HCT116 (cell line): ENCODE results near the gene XPC. TPM values are rescaled to one million over a fixed set of nuclear protein-coding genes. Genes with fewer than 3 reads are reported as not detected.

Experiments used
- ATAC-seq: fragments of 200-7000 bp; cut with Tn5 transposase; 2 replicates; pipeline ENCODE4 v1.9.1; 2020; ENCODE audit warnings: mild to moderate bottlenecking, moderate library complexity
- BruUV-seq: library from RNA; stranded (reverse); fragments of 400-500 nt; replicated peaks from 2 replicates; lab custom pipeline; 2021; lab: Mats Ljungman, UMichigan
- CTCF ChIA-PET: fragments of 300-600 bp; sonication (Branson Sonifier 250); formaldehyde crosslinking; loops from one replicate; lab custom pipeline; 2021; ENCODE audit warnings: antibody characterized with exemption; lab: Charles Lee
- POLR2A ChIA-PET: fragments of 300-600, 350-600 bp; sonication (Branson Sonifier 250); formaldehyde crosslinking; loops from one replicate; lab custom pipeline; 2021; ENCODE audit warnings: antibody characterized with exemption; lab: Charles Lee
- RAD21 ChIA-PET, 2 experiments: fragments of 300-600 bp; sonication (Branson Sonifier 250); formaldehyde crosslinking; loops; one replicate each; lab custom pipeline; 2023; ENCODE audit warnings: low total read pairs in 2 of 2; ENCODE audit not compliant: uncharacterized antibody in 2 of 2, unreplicated experiment in 2 of 2, low non-redundant PET in 1 of 2; lab: Charles Lee
- DNase-seq: peaks from one replicate; pipeline ENCODE4 v3.0.0-alpha.2; 2010; ENCODE audit warnings: low read depth, low spot score
- H2AFZ ChIP-seq: fragments of 200-600 bp; shearing (Covaris generic), sonication (generic); 2 replicates; pipeline ENCODE4 v1.6.1; 2017; ENCODE audit warnings: low read depth, mixed run types, mixed read lengths, antibody characterized with exemption, low read length; ENCODE audit not compliant: poor library complexity, severe bottlenecking
- H3K27ac ChIP-seq: 2 replicates; pipeline ENCODE4 v1.5.1; 2012; ENCODE audit warnings: low read depth, low read length
- H3K27me3 ChIP-seq: fragments of 200-600 bp; sonication (generic); 2 replicates; pipeline ENCODE4 v1.6.1; 2016; ENCODE audit warnings: mixed run types, low read length, mixed read lengths; ENCODE audit not compliant: insufficient read depth
- H3K36me3 ChIP-seq, 2 experiments: fragments of 200-500 bp in 1 of 2; fragments of 200-600 bp in 1 of 2; sonication (Bioruptor generic) in 1 of 2; sonication (generic) in 1 of 2; 2 replicates each; pipeline versions ENCODE4 v1.5.1 to v1.6.1; 2014 to 2016; ENCODE audit warnings: low read length in 2 of 2, inconsistent platforms in 1 of 2, mixed read lengths in 1 of 2, mixed run types in 1 of 2; ENCODE audit not compliant: insufficient read depth in 2 of 2, control insufficient read depth in 1 of 2
- H3K4me1 ChIP-seq, 2 experiments: fragments of 200-600 bp in 1 of 2; sonication (generic) in 1 of 2; 2 replicates each; pipeline versions ENCODE4 v1.5.1 to v1.6.1; 2012 to 2017; ENCODE audit warnings: low read length in 2 of 2, inconsistent platforms in 1 of 2, mild to moderate bottlenecking in 1 of 2, mixed read lengths in 1 of 2, mixed run types in 1 of 2, moderate library complexity in 1 of 2; ENCODE audit not compliant: insufficient read depth in 2 of 2, control insufficient read depth in 1 of 2
- H3K4me2 ChIP-seq: fragments of 200-600 bp; sonication (generic); 2 replicates; pipeline ENCODE4 v1.6.1; 2017; ENCODE audit warnings: mixed run types, low read length, mixed read lengths
- H3K4me3 ChIP-seq, 2 experiments: fragments of 200-600 bp in 1 of 2; sonication (generic) in 1 of 2; replicated peaks in 1 of 2; 2 replicates each; pipeline ENCODE4 v1.5.1; 2011 to 2016; ENCODE audit warnings: low read length in 2 of 2, control low read depth in 1 of 2, low read depth in 1 of 2, mild to moderate bottlenecking in 1 of 2, mixed read lengths in 1 of 2, mixed run types in 1 of 2
- H3K79me2 ChIP-seq: fragments of 200-600 bp; sonication (generic); 2 replicates; pipeline ENCODE4 v1.6.1; 2017; ENCODE audit warnings: mild to moderate bottlenecking, mixed run types, low read length, moderate library complexity, mixed read lengths; ENCODE audit not compliant: insufficient read depth
- H3K9ac ChIP-seq: fragments of 200-600 bp; sonication (generic); 2 replicates; pipeline ENCODE4 v1.6.1; 2016; ENCODE audit warnings: low read length, mixed read lengths
- H3K9me2 ChIP-seq: fragments of 200-600 bp; sonication (generic), shearing (Covaris generic); 2 replicates; pipeline ENCODE4 v1.6.1; 2017; ENCODE audit warnings: mixed run types, mild to moderate bottlenecking, moderate library complexity; ENCODE audit not compliant: insufficient read depth
- H3K9me3 ChIP-seq, 2 experiments: fragments of 200-500 bp in 1 of 2; fragments of 200-600 bp in 1 of 2; sonication (Bioruptor generic) in 1 of 2; sonication (generic) in 1 of 2; 2 replicates each; pipeline ENCODE4 v1.6.1; 2014 to 2017; ENCODE audit warnings: low read length in 2 of 2, mixed read lengths in 2 of 2, inconsistent platforms in 1 of 2, low read depth in 1 of 2, mild to moderate bottlenecking in 1 of 2, mixed run types in 1 of 2, moderate library complexity in 1 of 2; ENCODE audit not compliant: control insufficient read depth in 1 of 2, insufficient read depth in 1 of 2
- H4K20me1 ChIP-seq: fragments of 200-600 bp; sonication (generic), shearing (Covaris generic); 2 replicates; pipeline ENCODE4 v1.6.1; 2017; ENCODE audit warnings: mixed run types, mild to moderate bottlenecking, moderate library complexity; ENCODE audit not compliant: insufficient read depth
- CBX3 ChIP-seq: IDR thresholded peaks from 2 replicates; pipeline ENCODE4 v1.6.1; 2012; ENCODE audit warnings: low read depth
- CEBPB ChIP-seq: IDR thresholded peaks from 2 replicates; pipeline ENCODE4 v1.6.1; 2012; ENCODE audit warnings: low read depth
- ELF1 ChIP-seq: IDR thresholded peaks from 2 replicates; pipeline ENCODE4 v1.6.1; 2012; ENCODE audit warnings: low read depth, borderline replicate concordance
- EZH2 ChIP-seq: fragments of 200-600 bp; sonication (generic); IDR thresholded peaks from 2 replicates; pipeline ENCODE4 v1.6.1; 2017; ENCODE audit warnings: antibody characterized with exemption, mixed run types
- EZH2phosphoT487 ChIP-seq: fragments of 200-600 bp; IDR thresholded peaks from 2 replicates; pipeline ENCODE4 v1.6.1; 2018; ENCODE audit warnings: antibody characterized with exemption, borderline replicate concordance
- FOSL1 ChIP-seq: IDR thresholded peaks from 2 replicates; pipeline ENCODE4 v1.6.1; 2012; ENCODE audit warnings: low read depth
- JUND ChIP-seq: IDR thresholded peaks from 2 replicates; pipeline ENCODE4 v1.6.1; 2012
- POLR2A ChIP-seq: IDR thresholded peaks from 2 replicates; pipeline ENCODE4 v1.7.0; 2011; ENCODE audit warnings: borderline replicate concordance; ENCODE audit not compliant: insufficient read depth, insufficient read length; ENCODE audit errors: extremely low read depth
- POLR2AphosphoS5 ChIP-seq: IDR thresholded peaks from 2 replicates; pipeline ENCODE4 v1.6.1; 2011; ENCODE audit warnings: mild to moderate bottlenecking, low read depth, low read length, moderate library complexity
- RAD21 ChIP-seq: IDR thresholded peaks from 2 replicates; pipeline ENCODE4 v1.6.1; 2012; ENCODE audit warnings: low read depth, mild to moderate bottlenecking
- SIN3A ChIP-seq: IDR thresholded peaks from 2 replicates; pipeline ENCODE4 v1.6.1; 2012; ENCODE audit warnings: low read depth
- SP1 ChIP-seq: IDR thresholded peaks from 2 replicates; pipeline ENCODE4 v1.6.1; 2012; ENCODE audit warnings: low read depth
- SRF ChIP-seq: IDR thresholded peaks from 2 replicates; pipeline ENCODE4 v1.6.1; 2012; ENCODE audit warnings: low read depth
- TCF7L2 ChIP-seq: IDR thresholded peaks from 2 replicates; pipeline ENCODE4 v1.7.0; 2011; ENCODE audit warnings: borderline replicate concordance, inconsistent platforms; ENCODE audit not compliant: insufficient read depth, insufficient read length; ENCODE audit errors: extremely low read depth
- YY1 ChIP-seq: IDR thresholded peaks from 2 replicates; pipeline ENCODE4 v1.6.1; 2011; ENCODE audit warnings: low read length, low read depth, moderate library complexity, mild to moderate bottlenecking; ENCODE audit not compliant: insufficient replicate concordance; ENCODE audit errors: extremely low read depth
- ZFX ChIP-seq: fragments of 450-650 bp; IDR thresholded peaks from 2 replicates; pipeline ENCODE4 v1.6.1; 2017
- ZNF274 ChIP-seq: fragments of 200-500 bp; sonication (Bioruptor generic); IDR thresholded peaks from 2 replicates; pipeline ENCODE4 v1.6.1; 2014; ENCODE audit warnings: mild to moderate bottlenecking, low read depth, low read length, inconsistent platforms
- intact Hi-C: fragments of 100-400 bp; cut with micrococcal nuclease; formaldehyde crosslinking; loops from 2 replicates; pipeline ENCODE4 v1.10.0; 2022
- total RNA-seq: library from RNA; stranded (reverse); gene quantifications from one replicate; pipeline ENCODE4 v1.2.1, GENCODE V29; 2021; ENCODE audit not compliant: unreplicated experiment
- TF ChIP-seq, protein P1 (sequence below): IDR thresholded peaks from 2 replicates; pipeline ENCODE4 v1.6.1; 2011; ENCODE audit warnings: mild to moderate bottlenecking, low read length, moderate library complexity; ENCODE audit not compliant: insufficient replicate concordance; ENCODE audit errors: extremely low read depth

Gene XPC
- total RNA-seq, 1 experiment from 2014 or later, result 29.5 TPM

- H2AFZ ChIP-seq, result no peak overlapping the region
- no peaks in the 10 kb centered on the region for H3K9me3 ChIP-seq
- POLR2A ChIA-PET, result interaction anchor here (1.1 kb wide), 1 partner anchor 13 kb away, joined by 3 read pairs; the partner anchor contains the start of genes CHCHD4 and TMEM43
- BruUV-seq, result no TSS peak
- no peak overlapping the region for H3K4me2 ChIP-seq
- intact Hi-C loops, result no loop called here
- H3K79me2 ChIP-seq, result no peaks in the 10 kb centered on the region
- H4K20me1 ChIP-seq, result no peaks in the 10 kb centered on the region
- no peak overlapping the region for H3K4me3 ChIP-seq
- no peak overlapping the region for H3K9ac ChIP-seq
- H3K27me3 ChIP-seq, result no peaks in the 10 kb centered on the region
- peaks cover 8 to 20% of the 10 kb centered on the region in 2 experiments for H3K4me1 ChIP-seq
- no peaks in the 10 kb centered on the region for H3K9me2 ChIP-seq
- TF ChIP-seq POLR2AphosphoS5 (no peak), CEBPB (no peak), ELF1 (no peak), YY1 (no peak), RAD21 (no peak), TCF7L2 (no peak), POLR2A (no peak), ZNF274 (no peak), SP1 (no peak), EZH2 (no peak), SIN3A (no peak), SRF (no peak), FOSL1 (no peak), JUND (no peak), CBX3 (no peak), EZH2phosphoT487 (no peak), ZFX (no peak)
- TF ChIP-seq, protein P1, sequence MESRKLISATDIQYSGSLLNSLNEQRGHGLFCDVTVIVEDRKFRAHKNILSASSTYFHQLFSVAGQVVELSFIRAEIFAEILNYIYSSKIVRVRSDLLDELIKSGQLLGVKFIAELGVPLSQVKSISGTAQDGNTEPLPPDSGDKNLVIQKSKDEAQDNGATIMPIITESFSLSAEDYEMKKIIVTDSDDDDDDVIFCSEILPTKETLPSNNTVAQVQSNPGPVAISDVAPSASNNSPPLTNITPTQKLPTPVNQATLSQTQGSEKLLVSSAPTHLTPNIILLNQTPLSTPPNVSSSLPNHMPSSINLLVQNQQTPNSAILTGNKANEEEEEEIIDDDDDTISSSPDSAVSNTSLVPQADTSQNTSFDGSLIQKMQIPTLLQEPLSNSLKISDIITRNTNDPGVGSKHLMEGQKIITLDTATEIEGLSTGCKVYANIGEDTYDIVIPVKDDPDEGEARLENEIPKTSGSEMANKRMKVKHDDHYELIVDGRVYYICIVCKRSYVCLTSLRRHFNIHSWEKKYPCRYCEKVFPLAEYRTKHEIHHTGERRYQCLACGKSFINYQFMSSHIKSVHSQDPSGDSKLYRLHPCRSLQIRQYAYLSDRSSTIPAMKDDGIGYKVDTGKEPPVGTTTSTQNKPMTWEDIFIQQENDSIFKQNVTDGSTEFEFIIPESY, result no peak
- H3K36me3 ChIP-seq, result peaks cover 4 to 28% of the 10 kb centered on the region in 2 experiments; a peak in 1 of 4 replicates
- ATAC-seq (no peak), DNase-seq (no peak)
- RAD21 ChIA-PET, result no interaction called here
- CTCF ChIA-PET, result no interaction called here
- H3K27ac ChIP-seq, result no peak overlapping the region
These were observed 40.1 kb downstream of the XPC start for GRCh38 chr3:14138109-14138877.
